ENCODE data around the gene MYNN.

MYNN gene

DNA sequence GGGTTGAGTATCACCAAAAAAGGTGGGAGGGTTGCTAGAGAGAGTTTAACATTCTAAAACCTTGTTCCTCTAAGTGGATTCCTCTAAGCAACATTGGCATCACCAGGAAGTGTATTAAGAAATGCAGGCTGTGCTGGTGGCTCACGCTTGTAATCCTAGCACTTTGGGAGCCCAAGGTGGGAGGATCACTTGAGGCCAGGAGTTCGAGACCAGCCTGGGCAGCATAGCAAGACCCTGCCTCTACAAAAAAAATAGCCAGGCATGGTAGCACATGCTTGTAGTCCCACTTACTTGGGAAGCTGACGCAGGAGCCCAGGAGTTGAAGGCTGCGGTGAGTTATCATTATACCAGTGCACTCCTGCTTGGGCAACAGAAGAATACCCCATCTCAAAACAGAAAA lies 4.6 kb downstream of the MYNN start:
- H4K20me1 ChIP-seq (ENCODE audit: insufficient read depth, low read length): peaks cover 3% of the 10 kb centered on the region; the same call in 1 of the 2 replicates
- TF ChIP-seq, protein P1, sequence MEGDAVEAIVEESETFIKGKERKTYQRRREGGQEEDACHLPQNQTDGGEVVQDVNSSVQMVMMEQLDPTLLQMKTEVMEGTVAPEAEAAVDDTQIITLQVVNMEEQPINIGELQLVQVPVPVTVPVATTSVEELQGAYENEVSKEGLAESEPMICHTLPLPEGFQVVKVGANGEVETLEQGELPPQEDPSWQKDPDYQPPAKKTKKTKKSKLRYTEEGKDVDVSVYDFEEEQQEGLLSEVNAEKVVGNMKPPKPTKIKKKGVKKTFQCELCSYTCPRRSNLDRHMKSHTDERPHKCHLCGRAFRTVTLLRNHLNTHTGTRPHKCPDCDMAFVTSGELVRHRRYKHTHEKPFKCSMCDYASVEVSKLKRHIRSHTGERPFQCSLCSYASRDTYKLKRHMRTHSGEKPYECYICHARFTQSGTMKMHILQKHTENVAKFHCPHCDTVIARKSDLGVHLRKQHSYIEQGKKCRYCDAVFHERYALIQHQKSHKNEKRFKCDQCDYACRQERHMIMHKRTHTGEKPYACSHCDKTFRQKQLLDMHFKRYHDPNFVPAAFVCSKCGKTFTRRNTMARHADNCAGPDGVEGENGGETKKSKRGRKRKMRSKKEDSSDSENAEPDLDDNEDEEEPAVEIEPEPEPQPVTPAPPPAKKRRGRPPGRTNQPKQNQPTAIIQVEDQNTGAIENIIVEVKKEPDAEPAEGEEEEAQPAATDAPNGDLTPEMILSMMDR (IDR thresholded peaks at IDR 0.05; ENCODE audit: low read depth, low read length): no peak
- no peak for TF ChIP-seq EZH2phosphoT487 (IDR thresholded peaks at IDR 0.05; ENCODE audit: low read depth)
- H3K4me3 ChIP-seq (ENCODE audit: low read length): no peak overlapping the region
- H3K27me3 ChIP-seq (ENCODE audit: low read depth, low read length): no peaks in the 10 kb centered on the region
- H3K27ac ChIP-seq (ENCODE audit: low read length): no peak overlapping the region
- no peak overlapping the region for H3K9ac ChIP-seq (ENCODE audit: low read length)
- H3K36me3 ChIP-seq (replicated peaks; ENCODE audit: low read depth, low read length): peaks cover 68% of the 10 kb centered on the region
- peaks cover 39% of the 10 kb centered on the region for H3K79me2 ChIP-seq (ENCODE audit: low read length)
- no peak overlapping the region for H3K4me2 ChIP-seq (ENCODE audit: low read length)
- H2AFZ ChIP-seq (ENCODE audit: low read depth, low read length): no peak overlapping the region
- peaks cover 8% of the 10 kb centered on the region for H3K4me1 ChIP-seq (ENCODE audit: low read length)
- H3K9me3 ChIP-seq (ENCODE audit: insufficient read depth, low read length): no peaks in the 10 kb centered on the region

DNA sequence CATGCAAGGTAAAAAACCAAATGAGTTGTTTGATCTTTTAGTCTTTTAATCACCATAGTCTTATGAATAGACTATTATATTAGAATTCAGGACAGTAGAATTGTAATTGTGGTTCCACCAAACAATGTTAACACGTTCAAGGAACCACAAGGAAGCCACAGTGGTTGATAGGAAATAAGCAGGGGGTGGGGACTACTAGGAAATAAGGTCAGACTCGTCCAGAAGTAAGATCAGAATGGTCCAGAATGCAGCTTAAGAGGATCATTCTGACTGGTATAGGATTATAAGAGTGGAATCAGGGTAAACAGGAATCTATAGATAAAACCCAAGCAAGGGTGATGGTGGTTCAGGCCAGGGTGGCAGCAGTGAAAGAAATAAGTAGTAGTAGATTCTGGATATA lies 7.5 kb downstream of the MYNN start:
- no peak overlapping the region for H3K4me3 ChIP-seq (ENCODE audit: low read length)
- TF ChIP-seq, protein P1 (IDR thresholded peaks at IDR 0.05; ENCODE audit: low read depth, low read length): no peak
- TF ChIP-seq EZH2phosphoT487 (IDR thresholded peaks at IDR 0.05; ENCODE audit: low read depth): no peak
- H4K20me1 ChIP-seq (ENCODE audit: insufficient read depth, low read length): no peaks in the 10 kb centered on the region; the same call in 1 of the 2 replicates
- no peak overlapping the region for H3K9ac ChIP-seq (ENCODE audit: low read length)
- H2AFZ ChIP-seq (ENCODE audit: low read depth, low read length): no peak overlapping the region
- peaks cover 73% of the 10 kb centered on the region for H3K36me3 ChIP-seq (replicated peaks; ENCODE audit: low read depth, low read length)
- no peaks in the 10 kb centered on the region for H3K4me1 ChIP-seq (ENCODE audit: low read length)
- H3K79me2 ChIP-seq (ENCODE audit: low read length): peaks cover 13% of the 10 kb centered on the region
- H3K27me3 ChIP-seq (ENCODE audit: low read depth, low read length): no peaks in the 10 kb centered on the region
- H3K27ac ChIP-seq (ENCODE audit: low read length): no peak overlapping the region
- no peaks in the 10 kb centered on the region for H3K9me3 ChIP-seq (ENCODE audit: insufficient read depth, low read length)
- no peak overlapping the region for H3K4me2 ChIP-seq (ENCODE audit: low read length)

DNA sequence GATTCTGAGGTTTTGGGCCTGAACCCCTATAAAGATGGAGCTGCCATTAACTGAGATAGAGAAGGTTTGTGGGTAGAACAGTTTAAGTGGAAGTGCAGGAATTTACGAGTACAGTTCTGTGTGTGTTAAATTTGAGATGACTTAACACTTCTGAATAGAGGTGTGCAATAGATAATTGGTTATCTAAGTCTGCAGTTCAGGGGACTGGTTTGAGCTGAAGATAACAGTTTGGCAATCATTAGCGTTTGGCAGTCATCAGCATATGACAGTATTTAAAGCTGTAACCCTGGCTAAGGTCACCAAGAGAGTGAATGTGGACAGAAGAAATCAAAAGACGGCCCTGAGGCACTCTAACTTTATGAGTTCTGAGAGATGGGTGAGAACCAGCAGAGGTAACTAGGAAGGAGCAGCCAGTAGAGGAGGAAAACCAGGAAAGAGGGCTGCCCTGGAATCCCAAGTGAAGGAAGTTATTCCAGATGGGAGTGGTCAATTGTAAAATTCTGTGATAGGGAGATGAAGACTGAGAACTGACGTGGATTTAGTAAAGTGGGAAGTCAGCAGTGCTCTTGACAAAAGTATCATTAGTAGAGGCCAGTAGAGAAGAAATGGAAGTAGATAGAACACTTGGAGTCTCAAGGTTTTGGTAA lies 8.1 kb downstream of the MYNN start:
- peaks cover 7% of the 10 kb centered on the region for H3K79me2 ChIP-seq (ENCODE audit: low read length)
- no peak overlapping the region for H3K4me2 ChIP-seq (ENCODE audit: low read length)
- H3K27ac ChIP-seq (ENCODE audit: low read length): no peak overlapping the region
- no peaks in the 10 kb centered on the region for H3K4me1 ChIP-seq (ENCODE audit: low read length)
- H3K9ac ChIP-seq (ENCODE audit: low read length): no peak overlapping the region
- peaks cover 69% of the 10 kb centered on the region for H3K36me3 ChIP-seq (replicated peaks; ENCODE audit: low read depth, low read length)
- no peaks in the 10 kb centered on the region for H3K27me3 ChIP-seq (ENCODE audit: low read depth, low read length)
- no peaks in the 10 kb centered on the region for H3K9me3 ChIP-seq (ENCODE audit: insufficient read depth, low read length)
- TF ChIP-seq EZH2phosphoT487 (IDR thresholded peaks at IDR 0.05; ENCODE audit: low read depth): no peak
- TF ChIP-seq, protein P1 (IDR thresholded peaks at IDR 0.05; ENCODE audit: low read depth, low read length): no peak
- no peak overlapping the region for H2AFZ ChIP-seq (ENCODE audit: low read depth, low read length)
- no peak overlapping the region for H3K4me3 ChIP-seq (ENCODE audit: low read length)
- H4K20me1 ChIP-seq (ENCODE audit: insufficient read depth, low read length): no peaks in the 10 kb centered on the region; the same call in 1 of the 2 replicates

DNA sequence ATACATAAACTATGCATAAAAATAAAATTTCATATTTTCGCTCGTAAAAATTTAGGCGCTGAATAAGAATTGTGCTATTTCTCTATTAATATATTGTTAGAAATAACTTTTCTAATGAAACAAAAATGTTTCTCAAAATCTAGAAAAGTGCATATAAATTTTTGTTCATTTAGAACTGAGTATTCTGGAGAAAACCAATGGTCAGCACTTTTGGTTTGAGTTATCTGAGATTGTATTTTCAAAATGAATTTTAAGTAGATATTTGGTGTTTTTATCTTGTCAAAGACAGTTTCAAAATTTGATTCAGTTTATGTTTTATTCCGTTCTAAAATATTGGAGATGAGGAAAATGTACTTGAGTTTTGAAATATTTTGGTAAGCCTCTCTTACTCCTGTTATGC lies 13.9 kb downstream of the MYNN start:
- no peaks in the 10 kb centered on the region for H3K9me3 ChIP-seq (ENCODE audit: insufficient read depth, low read length)

More for the DNA sequence above, 13.9 kb downstream of the MYNN start:
- no peak overlapping the region for H3K4me2 ChIP-seq (ENCODE audit: low read length)
- H3K79me2 ChIP-seq (ENCODE audit: low read length): no peaks in the 10 kb centered on the region
- H2AFZ ChIP-seq (ENCODE audit: low read depth, low read length): no peak overlapping the region
- H3K9ac ChIP-seq (ENCODE audit: low read length): no peak overlapping the region
- no peaks in the 10 kb centered on the region for H4K20me1 ChIP-seq (ENCODE audit: insufficient read depth, low read length)
- H3K4me3 ChIP-seq (ENCODE audit: low read length): no peak overlapping the region
- TF ChIP-seq EZH2phosphoT487 (IDR thresholded peaks at IDR 0.05; ENCODE audit: low read depth): no peak
- TF ChIP-seq, protein P1 (IDR thresholded peaks at IDR 0.05; ENCODE audit: low read depth, low read length): no peak
- no peaks in the 10 kb centered on the region for H3K4me1 ChIP-seq (ENCODE audit: low read length)
- no peak overlapping the region for H3K27ac ChIP-seq (ENCODE audit: low read length)
- H3K27me3 ChIP-seq (ENCODE audit: low read depth, low read length): no peaks in the 10 kb centered on the region
- peaks cover 37% of the 10 kb centered on the region for H3K36me3 ChIP-seq (replicated peaks; ENCODE audit: low read depth, low read length)

Data from OCI-LY3 (cell line).